B cell (primary cell): Measurements from ENCODE around the gene MAP6.

Source experiments
- CTCF ChIP-seq: fragments of 200-600 bp; IDR thresholded peaks from one replicate; pipeline ENCODE4 v1.8.0; 2022; ENCODE audit warnings: antibody characterized with exemption, mild to moderate bottlenecking
- EZH2 ChIP-seq: IDR thresholded peaks from 2 replicates; pipeline ENCODE4 v1.6.1; 2012; ENCODE audit warnings: borderline replicate concordance, low read depth, mild to moderate bottlenecking, moderate library complexity, low read length; ENCODE audit not compliant: insufficient read depth, poor library complexity, severe bottlenecking

- TF ChIP-seq EZH2 (no peak), CTCF (no peak)
Measured at GRCh38 chr11:75589933-75590332, 78.9 kb downstream of the MAP6 start.
